Neural cell (in vitro differentiated cells): Measurements from ENCODE around the gene ITGBL1.

Source experiments
- EP300 ChIP-seq: fragments of 450-650 bp; conservative IDR thresholded peaks from 2 replicates; pipeline ENCODE4 v1.6.1; 2014; ENCODE audit warnings: antibody characterized with exemption, mild to moderate bottlenecking, moderate library complexity; ENCODE audit not compliant: poor library complexity, severe bottlenecking
- EZH2 ChIP-seq: fragments of 200-600, 300-800 bp; shearing (Covaris generic), sonication (generic); IDR thresholded peaks from 2 replicates; pipeline ENCODE4 v1.6.1; 2014; ENCODE audit warnings: antibody characterized with exemption, low read length, borderline replicate concordance, mild to moderate bottlenecking; ENCODE audit not compliant: insufficient read depth, poor library complexity, severe bottlenecking
- POLR2AphosphoS5 ChIP-seq: IDR thresholded peaks from 2 replicates; pipeline ENCODE4 v1.6.1; 2012
- RAD21 ChIP-seq: fragments of 450-650 bp; conservative IDR thresholded peaks from 2 replicates; pipeline ENCODE4 v1.6.1; 2014; ENCODE audit warnings: antibody characterized with exemption, mild to moderate bottlenecking, moderate library complexity
- SMC3 ChIP-seq: fragments of 450-650 bp; conservative IDR thresholded peaks from 2 replicates; pipeline ENCODE4 v1.6.1; 2014; ENCODE audit warnings: antibody characterized with exemption, mild to moderate bottlenecking, moderate library complexity; ENCODE audit not compliant: poor library complexity
- TAF1 ChIP-seq: IDR thresholded peaks from 2 replicates; pipeline ENCODE4 v1.6.1; 2012; ENCODE audit warnings: low read depth
- TF ChIP-seq, protein P1 (sequence below): fragments of 450-650 bp; IDR thresholded peaks from 2 replicates; pipeline ENCODE4 v1.5.1; 2014; ENCODE audit warnings: antibody characterized with exemption, mild to moderate bottlenecking, moderate library complexity; ENCODE audit not compliant: poor library complexity, severe bottlenecking
- TF ChIP-seq, protein P2 (sequence below): IDR thresholded peaks from 2 replicates; pipeline ENCODE4 v1.6.1; 2012; ENCODE audit warnings: borderline replicate concordance

DNA sequence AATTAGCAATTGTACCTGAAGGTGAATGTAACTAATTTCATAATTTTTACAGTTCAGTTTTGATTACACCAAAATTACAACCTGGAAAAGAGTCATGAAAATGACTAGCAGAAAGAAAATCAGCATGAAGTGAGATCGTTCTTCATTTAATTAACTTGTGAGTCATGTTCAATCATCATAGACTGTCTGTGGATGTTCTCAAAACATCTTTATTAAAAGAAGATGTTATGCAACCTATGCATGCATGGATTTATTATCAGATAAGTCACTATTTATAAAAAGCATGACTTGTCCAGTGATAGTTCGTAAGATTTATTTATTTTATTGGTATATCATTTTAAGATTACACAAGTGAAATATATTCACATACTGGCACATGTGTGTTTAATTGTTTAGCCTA is 245.9 kb downstream of the ITGBL1 start:
- TF ChIP-seq, protein P1, sequence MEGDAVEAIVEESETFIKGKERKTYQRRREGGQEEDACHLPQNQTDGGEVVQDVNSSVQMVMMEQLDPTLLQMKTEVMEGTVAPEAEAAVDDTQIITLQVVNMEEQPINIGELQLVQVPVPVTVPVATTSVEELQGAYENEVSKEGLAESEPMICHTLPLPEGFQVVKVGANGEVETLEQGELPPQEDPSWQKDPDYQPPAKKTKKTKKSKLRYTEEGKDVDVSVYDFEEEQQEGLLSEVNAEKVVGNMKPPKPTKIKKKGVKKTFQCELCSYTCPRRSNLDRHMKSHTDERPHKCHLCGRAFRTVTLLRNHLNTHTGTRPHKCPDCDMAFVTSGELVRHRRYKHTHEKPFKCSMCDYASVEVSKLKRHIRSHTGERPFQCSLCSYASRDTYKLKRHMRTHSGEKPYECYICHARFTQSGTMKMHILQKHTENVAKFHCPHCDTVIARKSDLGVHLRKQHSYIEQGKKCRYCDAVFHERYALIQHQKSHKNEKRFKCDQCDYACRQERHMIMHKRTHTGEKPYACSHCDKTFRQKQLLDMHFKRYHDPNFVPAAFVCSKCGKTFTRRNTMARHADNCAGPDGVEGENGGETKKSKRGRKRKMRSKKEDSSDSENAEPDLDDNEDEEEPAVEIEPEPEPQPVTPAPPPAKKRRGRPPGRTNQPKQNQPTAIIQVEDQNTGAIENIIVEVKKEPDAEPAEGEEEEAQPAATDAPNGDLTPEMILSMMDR = no peak
- no peak for TF ChIP-seq TAF1
- no peak for TF ChIP-seq EP300
- TF ChIP-seq SMC3 = no peak
- TF ChIP-seq, protein P2, sequence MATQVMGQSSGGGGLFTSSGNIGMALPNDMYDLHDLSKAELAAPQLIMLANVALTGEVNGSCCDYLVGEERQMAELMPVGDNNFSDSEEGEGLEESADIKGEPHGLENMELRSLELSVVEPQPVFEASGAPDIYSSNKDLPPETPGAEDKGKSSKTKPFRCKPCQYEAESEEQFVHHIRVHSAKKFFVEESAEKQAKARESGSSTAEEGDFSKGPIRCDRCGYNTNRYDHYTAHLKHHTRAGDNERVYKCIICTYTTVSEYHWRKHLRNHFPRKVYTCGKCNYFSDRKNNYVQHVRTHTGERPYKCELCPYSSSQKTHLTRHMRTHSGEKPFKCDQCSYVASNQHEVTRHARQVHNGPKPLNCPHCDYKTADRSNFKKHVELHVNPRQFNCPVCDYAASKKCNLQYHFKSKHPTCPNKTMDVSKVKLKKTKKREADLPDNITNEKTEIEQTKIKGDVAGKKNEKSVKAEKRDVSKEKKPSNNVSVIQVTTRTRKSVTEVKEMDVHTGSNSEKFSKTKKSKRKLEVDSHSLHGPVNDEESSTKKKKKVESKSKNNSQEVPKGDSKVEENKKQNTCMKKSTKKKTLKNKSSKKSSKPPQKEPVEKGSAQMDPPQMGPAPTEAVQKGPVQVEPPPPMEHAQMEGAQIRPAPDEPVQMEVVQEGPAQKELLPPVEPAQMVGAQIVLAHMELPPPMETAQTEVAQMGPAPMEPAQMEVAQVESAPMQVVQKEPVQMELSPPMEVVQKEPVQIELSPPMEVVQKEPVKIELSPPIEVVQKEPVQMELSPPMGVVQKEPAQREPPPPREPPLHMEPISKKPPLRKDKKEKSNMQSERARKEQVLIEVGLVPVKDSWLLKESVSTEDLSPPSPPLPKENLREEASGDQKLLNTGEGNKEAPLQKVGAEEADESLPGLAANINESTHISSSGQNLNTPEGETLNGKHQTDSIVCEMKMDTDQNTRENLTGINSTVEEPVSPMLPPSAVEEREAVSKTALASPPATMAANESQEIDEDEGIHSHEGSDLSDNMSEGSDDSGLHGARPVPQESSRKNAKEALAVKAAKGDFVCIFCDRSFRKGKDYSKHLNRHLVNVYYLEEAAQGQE = no peak
- TF ChIP-seq POLR2AphosphoS5 = no peak
- no peak for TF ChIP-seq EZH2
- TF ChIP-seq RAD21 = no peak
